Psoas muscle (tissue), 8 donors: Measurements from ENCODE around the gene ABCC4. TPM values are rescaled to one million over a fixed set of nuclear protein-coding genes. Genes with fewer than 3 reads are reported as not detected.
A peak's percentile ranks its signal among the peaks of the same experiment; 100 is the strongest.

ENCODE experiments used
- ATAC-seq, 4 donors: fragments of 200-7000 bp; cut with Tn5 transposase; one replicate each; pipeline ENCODE4 v1.9.1; 2020; ENCODE audit warnings: moderate library complexity in 3 of 4, mild to moderate bottlenecking in 2 of 4
- DNase-seq, 2 donors: peaks; one replicate each; pipeline ENCODE4 v3.0.0-alpha.2; 2020
- H3K27ac ChIP-seq: fragments of 200-600 bp; one replicate; pipeline ENCODE4 v1.8.0; 2022
- H3K27me3 ChIP-seq, 3 donors: fragments of 200-600 bp in 1 of 3; one replicate each; pipeline versions ENCODE4 v1.6.1 to v1.8.0; 2013 to 2022; ENCODE audit warnings: low read length in 2 of 3, mild to moderate bottlenecking in 2 of 3, moderate library complexity in 1 of 3; ENCODE audit not compliant: insufficient read depth in 3 of 3
- H3K36me3 ChIP-seq, 2 donors: fragments of 200-600 bp in 1 of 2; one replicate each; pipeline versions ENCODE4 v1.6.1 to v1.8.0; 2013 to 2022; ENCODE audit warnings: low read depth in 1 of 2, mild to moderate bottlenecking in 1 of 2, moderate library complexity in 1 of 2; ENCODE audit not compliant: insufficient read depth in 1 of 2
- H3K4me1 ChIP-seq: fragments of 200-600 bp; one replicate; pipeline ENCODE4 v1.8.0; 2022
- H3K4me3 ChIP-seq: fragments of 200-600 bp; one replicate; pipeline ENCODE4 v1.8.0; 2022; ENCODE audit warnings: mild to moderate bottlenecking
- H3K9me3 ChIP-seq: fragments of 200-600 bp; one replicate; pipeline ENCODE4 v1.8.0; 2022
- WGBS, 3 donors: extraction: QIAGEN DNeasy Blood & Tissue Kit; methylation state at CpG; one replicate each; pipeline versions ENCODE4 v1.1.6 to v1.1.7; 2013; 5-methylcytosine and 5-hydroxymethylcytosine counted together
- intact Hi-C, 2 donors: fragments of 100-400 bp; cut with DNase I; formaldehyde crosslinking; loops; one replicate each; pipeline versions ENCODE4 v1.11.0 to v1.14.2; 2022
- polyA plus RNA-seq, 3 donors: library from polyadenylated mRNA; stranded (reverse); fragments of 200-250 nt; gene quantifications; one replicate each; pipeline ENCODE4 v1.2.3, GENCODE V29; 2013
- total RNA-seq, 4 donors: library from RNA; stranded (reverse); fragmentation: NEBNext Ultra II Directional in 2 of 4; extraction: Animal tissue kit (Norgen Biotek cat#: 25700) in 2 of 4; gene quantifications; one replicate each; pipeline versions ENCODE4 v1.2.1 to v1.2.4, GENCODE V29; 2021 to 2023
- TF ChIP-seq, protein P1 (sequence below): fragments of 200-600 bp; IDR thresholded peaks from one replicate; pipeline ENCODE4 v1.8.0; 2022; ENCODE audit warnings: antibody characterized with exemption
- donor health status: healthy with polysubstance abuse.
- donor health status: DM: no; HTN: no; CAD: no; lungs with moderate emphysema.
- donor health status: Bipolar disorder and iron deficiency.
- donor health status: healthy.
- donor health status: DM: yes; HTN: yes; CAD: no.
- donor health status: DM: no; HTN: no; CAD: no.
- donor health status: DM: no; HTN: no; CAD: no.
- donor health status: DM: yes; HTN: yes; CAD: no.

The ABCC4 gene
- total and polyA plus RNA-seq, 7 donors: 2.3 to 25.2 (median 6.1) TPM

- TF ChIP-seq, protein P1, sequence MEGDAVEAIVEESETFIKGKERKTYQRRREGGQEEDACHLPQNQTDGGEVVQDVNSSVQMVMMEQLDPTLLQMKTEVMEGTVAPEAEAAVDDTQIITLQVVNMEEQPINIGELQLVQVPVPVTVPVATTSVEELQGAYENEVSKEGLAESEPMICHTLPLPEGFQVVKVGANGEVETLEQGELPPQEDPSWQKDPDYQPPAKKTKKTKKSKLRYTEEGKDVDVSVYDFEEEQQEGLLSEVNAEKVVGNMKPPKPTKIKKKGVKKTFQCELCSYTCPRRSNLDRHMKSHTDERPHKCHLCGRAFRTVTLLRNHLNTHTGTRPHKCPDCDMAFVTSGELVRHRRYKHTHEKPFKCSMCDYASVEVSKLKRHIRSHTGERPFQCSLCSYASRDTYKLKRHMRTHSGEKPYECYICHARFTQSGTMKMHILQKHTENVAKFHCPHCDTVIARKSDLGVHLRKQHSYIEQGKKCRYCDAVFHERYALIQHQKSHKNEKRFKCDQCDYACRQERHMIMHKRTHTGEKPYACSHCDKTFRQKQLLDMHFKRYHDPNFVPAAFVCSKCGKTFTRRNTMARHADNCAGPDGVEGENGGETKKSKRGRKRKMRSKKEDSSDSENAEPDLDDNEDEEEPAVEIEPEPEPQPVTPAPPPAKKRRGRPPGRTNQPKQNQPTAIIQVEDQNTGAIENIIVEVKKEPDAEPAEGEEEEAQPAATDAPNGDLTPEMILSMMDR: no peak
- H3K36me3 ChIP-seq: no peaks in the 10 kb centered on the region
- no peak overlapping the region for H3K27ac ChIP-seq
- WGBS, 3 donors: 79 to 85% (median 83%) methylated on average over 12 of the region's 12 CpGs
- ATAC-seq (no peak), DNase-seq (no peak)
- H3K4me3 ChIP-seq: no peak overlapping the region
- peaks cover 15% of the 10 kb centered on the region for H3K4me1 ChIP-seq
- H3K27me3 ChIP-seq: no peaks in the 10 kb centered on the region
- no peaks in the 10 kb centered on the region for H3K9me3 ChIP-seq
- intact Hi-C loops: no loop called here
Measured at GRCh38 chr13:95317039-95317989, 16.1 kb upstream of the ABCC4 start.

DNA sequence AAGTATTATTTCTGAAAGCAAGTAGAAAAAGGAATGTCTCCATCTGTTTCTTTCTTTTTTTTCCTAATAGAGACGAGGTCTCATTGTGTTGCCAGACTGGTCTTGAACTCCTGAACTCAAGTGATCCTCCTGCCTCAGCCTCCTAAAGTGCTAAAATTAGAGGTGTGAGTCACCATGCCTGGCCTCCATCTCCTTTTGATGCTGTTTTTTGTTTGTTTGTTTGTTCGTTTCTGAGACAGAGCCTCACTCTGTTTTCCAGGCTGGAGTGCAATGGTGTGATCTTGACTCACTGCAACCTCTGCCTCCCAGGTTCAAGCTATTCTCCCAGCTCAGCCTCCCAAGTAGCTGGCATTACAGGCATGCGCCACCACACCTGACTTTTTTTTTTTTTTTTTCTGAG lies 14.5 kb upstream of the ABCC4 start:
- Histone ChIP-seq H3K9me3 (no peaks in the 10 kb centered on the region), H3K4me3 (no peak overlapping the region), H3K27ac (peak overlapping the region; percentile 96), H3K36me3 (no peaks in the 10 kb centered on the region), H3K4me1 (peaks cover 15% of the 10 kb centered on the region), H3K27me3 (no peaks in the 10 kb centered on the region)
- DNase-seq (no peak), ATAC-seq (no peak)
- TF ChIP-seq, protein P1: no peak
- WGBS, 3 donors: 82 to 92% (median 89%) methylated on average over 3 of the region's 3 CpGs
- intact Hi-C loops: no loop called here

DNA sequence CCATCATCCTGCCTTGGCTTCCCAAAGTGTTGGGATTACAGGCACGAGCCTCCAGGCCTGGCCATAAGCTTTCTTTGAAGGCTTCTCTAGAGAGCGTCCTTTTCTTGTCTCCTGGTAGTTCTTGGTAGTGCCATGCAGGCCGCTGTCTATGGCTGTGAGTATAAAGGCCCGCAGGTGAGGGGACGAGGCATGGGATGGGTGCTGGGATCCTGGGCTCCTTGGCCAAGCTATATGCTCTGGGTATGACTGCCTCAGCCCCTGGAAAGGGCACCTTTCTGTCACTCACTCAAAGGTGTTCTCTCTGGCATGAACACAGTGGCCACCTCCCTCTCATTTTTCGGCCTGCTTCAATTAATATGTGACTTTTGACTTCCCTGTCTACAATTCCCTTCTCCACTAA lies 6.3 kb upstream of the ABCC4 start:
- H3K27ac ChIP-seq: no peak overlapping the region
- 76 to 79% (median 78%) methylated on average over 6 of the region's 6 CpGs for WGBS, 3 donors
- DNase-seq (peak in 1 of 2 donors; percentile 2), ATAC-seq (no peak)
- intact Hi-C loops: no loop called here
- peaks cover 15% of the 10 kb centered on the region for H3K4me1 ChIP-seq
- H3K9me3 ChIP-seq: no peaks in the 10 kb centered on the region
- no peaks in the 10 kb centered on the region for H3K36me3 ChIP-seq
- TF ChIP-seq, protein P1: no peak
- H3K27me3 ChIP-seq: no peaks in the 10 kb centered on the region
- H3K4me3 ChIP-seq: no peak overlapping the region

- Histone ChIP-seq H3K36me3 (no peaks in the 10 kb centered on the region), H3K4me3 (peak overlapping the region; percentile 6), H3K27ac (peak overlapping the region; percentile 90), H3K9me3 (no peaks in the 10 kb centered on the region), H3K27me3 (no peaks in the 10 kb centered on the region), H3K4me1 (peaks cover 22% of the 10 kb centered on the region)
- ATAC-seq (peak in 3 of 4 donors; percentile 56 to 61 (median 56)), DNase-seq (no peak)
- TF ChIP-seq, protein P1: no peak
- intact Hi-C loops: no loop called here
- 19 to 31% (median 24%) methylated on average over 2 of the region's 2 CpGs for WGBS, 3 donors
Measured at GRCh38 chr13:95304453-95304852, 3.2 kb upstream of the ABCC4 start.
